GM21528 (cell line): Measurements from ENCODE around the gene FAM81A.
"Not testable (repeated sequence)": the region's sequence is repeated elsewhere in the genome, so short reads cannot be mapped to it uniquely, and the experiment has no call there.

Experiments
- ATAC-seq: cut with Tn5 transposase; IDR thresholded peaks from one replicate; pipeline ENCODE4 v1.9.1; 2021; ENCODE audit warnings: mild to moderate bottlenecking, moderate library complexity; ENCODE audit not compliant: unreplicated experiment, low FRiP score

Gene FAM81A

GRCh38 chr15:59473226-59473625 lies 35.2 kb downstream of the FAM81A start:
- ATAC-seq: no peak

GRCh38 chr15:59475161-59475560 lies 37.2 kb downstream of the FAM81A start:
- ATAC-seq: not testable (repeated sequence)

- ATAC-seq: no peak
Measured at GRCh38 chr15:59484399-59484798, 46.4 kb downstream of the FAM81A start.

- ATAC-seq: no peak
Measured at GRCh38 chr15:59485036-59485435, 47.0 kb downstream of the FAM81A start.

GRCh38 chr15:59489485-59489884 lies 51.5 kb downstream of the FAM81A start:
- ATAC-seq: not testable (repeated sequence)

- no peak for ATAC-seq
Measured at GRCh38 chr15:59491062-59491461, 53.1 kb downstream of the FAM81A start.

GRCh38 chr15:59492389-59493377 lies 54.7 kb downstream of the FAM81A start:
- ATAC-seq: no peak

GRCh38 chr15:59501597-59501996 lies 63.6 kb downstream of the FAM81A start:
- no peak for ATAC-seq

GRCh38 chr15:59515190-59515589 lies 77.2 kb downstream of the FAM81A start:
- no peak for ATAC-seq

- peak; percentile 57 for ATAC-seq
Measured at GRCh38 chr15:59516655-59517461, 78.9 kb downstream of the FAM81A start.

GRCh38 chr15:59519329-59519728 lies 81.3 kb downstream of the FAM81A start:
- ATAC-seq: no peak

- no peak for ATAC-seq
Measured at GRCh38 chr15:59521443-59521842, 83.5 kb downstream of the FAM81A start.

- ATAC-seq: no peak
Measured at GRCh38 chr15:59522988-59523461, 85.0 kb downstream of the FAM81A start.

- ATAC-seq: no peak
Measured at GRCh38 chr15:59523702-59524101, 85.7 kb downstream of the FAM81A start.

- ATAC-seq: no peak
Measured at GRCh38 chr15:59524331-59524731, 86.3 kb downstream of the FAM81A start.

- ATAC-seq: not testable (repeated sequence)
Measured at GRCh38 chr15:59526466-59526865, 88.5 kb downstream of the FAM81A start.

- ATAC-seq: no peak
Measured at GRCh38 chr15:59528429-59528828, 90.4 kb downstream of the FAM81A start.

- peak; percentile 72 for ATAC-seq
Measured at GRCh38 chr15:59528961-59529402, 91.0 kb downstream of the FAM81A start.

- no peak for ATAC-seq
Measured at GRCh38 chr15:59531066-59531675, 93.2 kb downstream of the FAM81A start.

- ATAC-seq: no peak
Measured at GRCh38 chr15:59532770-59533379, 94.9 kb downstream of the FAM81A start.
